MG63 (cell line): ENCODE measurements around the gene TTC34. TPM values are rescaled to one million over a fixed set of nuclear protein-coding genes. Genes with fewer than 3 reads are reported as not detected.

Experiments used
- DNase-seq: peaks from one replicate; pipeline ENCODE4 v3.0.0-alpha.2; 2020
- H3K27me3 ChIP-seq: fragments of 250-450 bp; sonication (Bioruptor Pico); 2 replicates; pipeline ENCODE4 v1.5.1; 2020; ENCODE audit warnings: mild to moderate bottlenecking, moderate library complexity
- H3K36me3 ChIP-seq: fragments of 250-450 bp; sonication (Bioruptor Pico); 2 replicates; pipeline ENCODE4 v1.5.1; 2020; ENCODE audit warnings: mild to moderate bottlenecking, moderate library complexity
- H3K4me3 ChIP-seq: fragments of 250-450 bp; sonication (Bioruptor Pico); 2 replicates; pipeline ENCODE4 v1.5.1; 2020; ENCODE audit warnings: mild to moderate bottlenecking, moderate library complexity
- H3K9me3 ChIP-seq: fragments of 250-450 bp; sonication (Bioruptor Pico); 2 replicates; pipeline ENCODE4 v1.5.1; 2020; ENCODE audit warnings: mild to moderate bottlenecking, moderate library complexity
- total RNA-seq: library from RNA; depleted of rRNA; stranded (reverse); fragments of >200 nt; shearing (Covaris generic); gene quantifications from 2 replicates; pipeline ENCODE4 v1.2.3, GENCODE V29; 2014; ENCODE audit warnings: low replicate concordance

TTC34 gene
- total RNA-seq, 1 experiment from 2014 or later, result not detected

DNA sequence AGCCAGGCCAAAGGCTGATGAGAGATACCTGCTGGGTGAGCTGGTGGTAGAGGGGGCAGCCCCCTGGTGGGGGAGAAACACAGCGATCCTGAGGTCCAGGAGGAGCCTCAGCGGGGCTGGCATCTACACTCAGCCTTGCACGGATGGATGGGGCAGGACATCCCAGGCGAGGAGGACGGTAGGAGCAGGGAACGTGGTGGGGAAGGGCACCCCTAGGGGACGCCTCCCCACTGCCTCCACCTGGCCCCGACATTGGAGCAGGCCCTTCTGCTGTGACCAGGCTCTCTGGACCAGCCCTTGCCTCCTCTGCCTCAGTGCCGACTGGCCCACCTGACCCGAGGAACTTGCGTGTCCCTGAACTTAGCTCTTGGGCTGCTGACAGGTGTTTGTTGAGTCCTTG lies 162.3 kb downstream of the TTC34 start:
- no peak overlapping the region for H3K4me3 ChIP-seq
- H3K9me3 ChIP-seq, result no peaks in the 10 kb centered on the region
- no peak for DNase-seq
- peaks cover 9% of the 10 kb centered on the region; the same call in 1 of the 2 replicates for H3K27me3 ChIP-seq
- no peaks in the 10 kb centered on the region for H3K36me3 ChIP-seq

GRCh38 chr1:2638466-2639115 lies 162.9 kb downstream of the TTC34 start:
- Histone ChIP-seq H3K36me3 (no peaks in the 10 kb centered on the region), H3K9me3 (no peaks in the 10 kb centered on the region), H3K4me3 (no peak overlapping the region), H3K27me3 (peaks cover 9% of the 10 kb centered on the region; the same call in 1 of the 2 replicates)
- DNase-seq, result no peak

GRCh38 chr1:2637442-2638145 lies 163.9 kb downstream of the TTC34 start:
- Histone ChIP-seq H3K27me3 (peaks cover 9% of the 10 kb centered on the region; the same call in 1 of the 2 replicates), H3K36me3 (no peaks in the 10 kb centered on the region), H3K4me3 (no peak overlapping the region), H3K9me3 (no peaks in the 10 kb centered on the region)
- no peak for DNase-seq

DNA sequence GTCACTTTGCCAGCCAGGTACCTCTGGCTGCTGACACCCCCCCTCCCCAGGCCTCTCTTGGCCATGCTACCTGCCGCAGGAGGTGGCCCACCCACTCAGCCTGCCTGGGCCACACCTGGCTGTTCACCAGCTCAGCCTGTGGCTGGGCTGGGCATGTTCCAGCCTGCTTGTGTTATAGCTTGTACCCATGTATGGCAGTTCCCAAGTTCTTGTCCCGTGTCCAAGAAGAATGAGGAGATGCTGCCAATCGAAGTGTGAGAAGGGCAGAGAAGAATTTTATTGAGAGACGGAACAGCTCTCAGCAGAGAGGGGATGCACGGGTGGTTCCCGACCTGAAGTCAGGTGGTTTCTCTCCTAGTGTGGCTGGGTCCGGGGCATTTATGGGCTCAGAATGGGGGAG lies 164.8 kb downstream of the TTC34 start:
- no peak overlapping the region for H3K4me3 ChIP-seq
- H3K36me3 ChIP-seq, result no peaks in the 10 kb centered on the region
- H3K9me3 ChIP-seq, result no peaks in the 10 kb centered on the region
- no peak for DNase-seq
- peaks cover 9% of the 10 kb centered on the region; the same call in 1 of the 2 replicates for H3K27me3 ChIP-seq

DNA sequence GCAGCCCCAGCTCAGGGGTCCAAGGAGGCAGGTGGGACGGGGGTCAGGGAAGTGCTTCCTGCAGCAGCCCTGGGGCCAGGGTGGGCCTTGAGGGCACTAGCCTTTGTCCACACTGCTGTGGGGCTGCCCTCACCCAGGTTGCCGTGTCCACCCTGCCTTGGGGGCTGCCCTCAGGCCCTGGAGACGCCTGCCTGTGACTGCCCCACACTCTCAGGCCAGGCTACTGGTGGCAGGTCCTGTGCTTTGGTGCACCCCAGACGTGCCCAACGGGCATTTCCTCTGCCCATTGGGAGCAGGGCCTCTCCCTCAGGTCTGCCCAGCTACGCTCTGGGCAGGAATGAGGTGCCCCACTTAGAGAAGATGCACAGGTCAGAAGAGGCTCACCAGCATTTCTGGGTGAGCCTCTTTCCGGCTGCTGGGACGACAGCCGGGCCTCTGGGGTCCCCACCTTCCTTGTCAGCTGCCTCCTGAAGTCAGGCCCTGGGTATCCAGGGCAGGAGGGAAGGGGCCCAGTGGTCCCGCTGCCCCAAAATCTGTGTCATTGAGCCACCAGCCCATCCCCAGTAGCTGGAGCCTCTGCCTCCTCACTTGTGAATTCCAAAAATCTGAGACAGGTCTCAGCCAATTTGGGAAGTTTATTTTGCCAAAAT lies 166.0 kb downstream of the TTC34 start:
- DNase-seq, result no peak
- Histone ChIP-seq H3K27me3 (peaks cover 9% of the 10 kb centered on the region; the same call in 1 of the 2 replicates), H3K4me3 (no peak overlapping the region), H3K36me3 (no peaks in the 10 kb centered on the region), H3K9me3 (no peaks in the 10 kb centered on the region)

DNA sequence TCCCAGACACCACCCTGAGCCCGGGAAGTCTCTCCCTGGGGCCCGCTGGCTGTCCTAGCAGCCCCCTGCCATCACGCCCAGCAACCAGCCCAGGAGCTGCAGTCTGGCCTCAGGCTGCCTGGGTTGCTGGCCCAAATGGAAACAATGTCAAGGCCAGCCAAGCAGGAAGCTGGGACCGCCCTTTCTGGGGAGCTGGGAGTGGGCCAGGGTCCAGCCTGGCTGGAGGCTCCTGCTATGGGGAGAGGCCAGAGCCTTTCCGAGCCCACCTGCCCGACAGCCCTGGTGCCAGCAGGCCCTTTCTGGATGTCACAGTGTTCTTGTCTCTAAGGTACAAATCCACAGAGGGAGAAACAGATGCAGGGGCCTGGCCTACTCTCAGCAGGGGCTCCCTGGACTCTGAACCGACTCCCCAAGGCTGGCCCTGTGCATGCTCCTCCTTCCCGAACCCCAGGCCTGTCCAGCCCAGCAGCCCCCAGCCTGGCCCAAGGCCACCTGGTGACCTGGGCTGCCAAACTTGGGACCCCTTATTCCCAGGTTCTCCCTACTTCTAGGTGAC lies 167.5 kb downstream of the TTC34 start:
- no peak for DNase-seq
- Histone ChIP-seq H3K36me3 (no peaks in the 10 kb centered on the region), H3K27me3 (peaks cover 15% of the 10 kb centered on the region), H3K9me3 (no peaks in the 10 kb centered on the region), H3K4me3 (no peak overlapping the region)

GRCh38 chr1:2633366-2633935 lies 168.0 kb downstream of the TTC34 start:
- Histone ChIP-seq H3K9me3 (no peaks in the 10 kb centered on the region), H3K36me3 (no peaks in the 10 kb centered on the region), H3K27me3 (peaks cover 13% of the 10 kb centered on the region), H3K4me3 (no peak overlapping the region)
- no peak for DNase-seq

- Histone ChIP-seq H3K9me3 (no peaks in the 10 kb centered on the region), H3K4me3 (no peak within 1 kb of the TSS), H3K27me3 (peaks cover 19% of the 10 kb centered on the region), H3K36me3 (no peaks in the 10 kb centered on the region)
- DNase-seq, result no peak
Observed at GRCh38 chr1:2632561-2633361, 168.7 kb downstream of the TTC34 start, which contains the start of gene MMEL1. Gene MMEL1 (minus strand): TSS chr1:2633016. CDS start chr1:2629484, 3,532 bp downstream.

DNA sequence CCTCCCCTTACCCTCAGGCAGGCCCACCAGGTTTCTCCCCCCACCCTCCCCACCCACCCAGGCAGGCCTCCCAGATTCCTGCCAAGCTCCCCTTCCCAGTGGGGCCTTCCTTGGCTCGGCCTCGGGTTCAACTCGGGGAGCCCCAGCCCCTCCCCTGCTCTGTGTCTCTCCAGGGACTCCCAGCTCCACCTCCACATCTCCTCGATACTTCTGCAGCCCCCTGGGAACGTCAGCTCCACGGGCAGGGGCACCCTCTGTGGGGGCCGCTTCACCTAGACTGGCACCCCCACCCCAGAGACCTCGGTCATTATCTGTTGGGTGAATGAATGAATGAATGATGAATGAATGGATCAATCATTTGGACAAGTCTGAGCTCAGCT lies 169.5 kb downstream of the TTC34 start:
- H3K27me3 ChIP-seq, result peaks cover 23% of the 10 kb centered on the region
- no peak overlapping the region for H3K4me3 ChIP-seq
- H3K36me3 ChIP-seq, result no peaks in the 10 kb centered on the region
- H3K9me3 ChIP-seq, result no peaks in the 10 kb centered on the region
- DNase-seq, result no peak

DNA sequence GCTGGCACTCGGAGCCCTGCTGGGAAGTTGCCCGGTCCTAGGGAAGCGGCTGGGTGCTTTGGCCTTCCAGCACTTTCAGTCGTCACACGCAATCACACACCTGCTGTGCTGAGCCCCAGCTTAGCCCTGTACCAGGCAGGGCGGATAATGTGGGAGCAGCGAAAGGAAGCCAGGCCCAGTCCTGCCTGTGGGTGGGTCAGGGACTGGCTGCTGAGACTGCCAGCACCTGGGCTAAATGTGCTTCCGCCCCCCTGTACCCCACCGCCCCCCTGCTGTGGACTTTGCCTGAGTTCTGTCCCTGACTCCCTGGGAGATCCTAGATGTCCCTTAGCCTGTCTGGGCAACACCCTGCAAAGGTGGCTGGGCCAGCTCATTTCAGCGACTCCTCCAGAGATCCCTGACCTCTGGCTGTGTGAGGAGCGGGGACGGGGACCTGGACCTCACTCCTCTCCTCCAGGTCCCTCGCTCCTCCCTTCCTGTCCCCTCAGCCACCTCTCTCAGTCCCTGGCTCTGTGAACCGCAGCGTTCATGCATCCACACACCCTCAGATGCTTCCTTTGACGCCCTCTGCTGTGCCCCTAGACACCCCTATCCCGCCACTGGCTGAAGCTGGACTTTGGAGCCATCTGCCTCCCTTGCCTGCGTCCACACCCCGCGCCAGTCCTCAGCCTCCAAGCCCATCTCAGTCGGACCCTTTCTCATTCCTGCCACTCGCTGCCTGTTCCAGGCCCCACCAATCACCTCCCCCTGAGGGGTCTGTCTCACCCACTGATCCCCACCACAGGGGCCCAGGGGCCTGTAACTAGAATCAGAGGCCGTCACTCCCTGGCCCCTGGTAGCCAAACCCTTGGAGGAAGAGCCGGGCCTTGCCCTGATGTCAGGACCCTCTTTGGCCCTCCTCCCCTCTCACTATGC lies 170.1 kb downstream of the TTC34 start:
- no peak for DNase-seq
- Histone ChIP-seq H3K27me3 (peaks cover 29% of the 10 kb centered on the region), H3K36me3 (no peaks in the 10 kb centered on the region), H3K9me3 (no peaks in the 10 kb centered on the region; the same call in 1 of the 2 replicates), H3K4me3 (no peak overlapping the region)

GRCh38 chr1:2630498-2631135 lies 170.9 kb downstream of the TTC34 start:
- peaks cover 30% of the 10 kb centered on the region for H3K27me3 ChIP-seq
- no peak overlapping the region for H3K4me3 ChIP-seq
- H3K9me3 ChIP-seq, result no peaks in the 10 kb centered on the region; the same call in 1 of the 2 replicates
- no peaks in the 10 kb centered on the region for H3K36me3 ChIP-seq
- no peak for DNase-seq

GRCh38 chr1:2629627-2630497 lies 171.6 kb downstream of the TTC34 start:
- Histone ChIP-seq H3K9me3 (no peaks in the 10 kb centered on the region; the same call in 1 of the 2 replicates), H3K27me3 (peaks cover 30% of the 10 kb centered on the region), H3K4me3 (no peak overlapping the region), H3K36me3 (no peaks in the 10 kb centered on the region)
- DNase-seq, result no peak

DNA sequence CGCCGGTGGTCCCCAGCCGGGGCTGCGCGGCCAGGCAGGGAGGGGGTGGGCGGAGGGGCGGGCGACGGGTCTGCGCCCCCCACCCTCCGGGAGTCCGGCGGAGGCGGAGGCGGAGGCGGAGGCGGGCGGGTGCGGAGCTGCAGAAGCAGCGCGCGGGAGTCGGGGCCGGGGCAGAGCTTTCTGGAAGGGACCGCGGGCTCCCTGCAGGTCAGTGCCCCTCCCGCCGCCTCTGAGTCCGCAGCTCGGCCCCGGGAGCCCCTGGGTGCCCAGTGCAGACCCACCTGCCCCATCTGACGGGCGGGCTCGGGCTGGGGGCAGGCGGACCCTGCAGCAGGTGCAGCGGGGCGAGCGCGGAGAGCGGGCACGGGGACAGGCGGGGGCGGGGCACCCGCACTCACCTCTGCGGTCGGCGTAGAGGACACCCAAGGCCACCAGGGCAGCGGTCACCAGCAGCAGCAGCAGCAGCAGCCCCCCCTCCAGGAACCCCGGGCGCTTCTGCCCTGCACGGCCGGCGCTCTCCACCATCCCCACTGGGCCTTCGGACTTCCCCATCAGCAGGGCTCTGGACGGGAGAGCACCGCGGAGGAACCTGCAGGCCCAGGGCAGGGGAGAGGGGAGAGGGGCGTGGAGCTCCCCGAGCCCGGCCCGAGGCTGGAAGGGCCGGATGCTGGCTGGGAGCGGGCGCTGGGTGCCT lies 172.4 kb downstream of the TTC34 start:
- no peak for DNase-seq
- H3K4me3 ChIP-seq, result no peak overlapping the region
- H3K36me3 ChIP-seq, result no peaks in the 10 kb centered on the region

More for the DNA sequence above, 172.4 kb downstream of the TTC34 start:
- Histone ChIP-seq H3K9me3 (no peaks in the 10 kb centered on the region; the same call in 1 of the 2 replicates), H3K27me3 (peaks cover 30% of the 10 kb centered on the region)
